ENCODE results near the gene SLC9B2.

Gene SLC9B2

DNA sequence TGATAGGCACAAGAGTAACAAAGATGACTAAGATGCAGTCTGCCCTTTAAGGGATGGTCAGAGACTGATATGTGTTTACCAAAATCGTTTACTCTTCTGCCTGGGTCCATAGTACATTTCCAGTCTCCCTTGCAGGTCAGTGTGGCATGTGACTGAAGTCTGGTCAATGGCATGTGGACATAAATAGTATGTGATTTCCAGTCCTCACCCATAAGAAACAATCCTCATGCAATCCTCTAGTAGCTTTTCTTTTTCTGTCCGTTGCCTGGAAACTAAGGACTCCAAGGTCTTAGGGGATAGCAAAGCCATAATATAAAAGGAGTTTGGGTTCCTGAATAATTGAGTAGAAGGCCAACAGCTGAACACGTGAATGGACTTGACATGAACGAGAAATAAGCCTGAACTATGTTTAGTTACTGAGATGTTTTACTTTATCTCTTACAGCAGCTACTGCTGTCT lies 1.1 kb downstream of the SLC9B2 start:
- DNase-seq = no peak

DNA sequence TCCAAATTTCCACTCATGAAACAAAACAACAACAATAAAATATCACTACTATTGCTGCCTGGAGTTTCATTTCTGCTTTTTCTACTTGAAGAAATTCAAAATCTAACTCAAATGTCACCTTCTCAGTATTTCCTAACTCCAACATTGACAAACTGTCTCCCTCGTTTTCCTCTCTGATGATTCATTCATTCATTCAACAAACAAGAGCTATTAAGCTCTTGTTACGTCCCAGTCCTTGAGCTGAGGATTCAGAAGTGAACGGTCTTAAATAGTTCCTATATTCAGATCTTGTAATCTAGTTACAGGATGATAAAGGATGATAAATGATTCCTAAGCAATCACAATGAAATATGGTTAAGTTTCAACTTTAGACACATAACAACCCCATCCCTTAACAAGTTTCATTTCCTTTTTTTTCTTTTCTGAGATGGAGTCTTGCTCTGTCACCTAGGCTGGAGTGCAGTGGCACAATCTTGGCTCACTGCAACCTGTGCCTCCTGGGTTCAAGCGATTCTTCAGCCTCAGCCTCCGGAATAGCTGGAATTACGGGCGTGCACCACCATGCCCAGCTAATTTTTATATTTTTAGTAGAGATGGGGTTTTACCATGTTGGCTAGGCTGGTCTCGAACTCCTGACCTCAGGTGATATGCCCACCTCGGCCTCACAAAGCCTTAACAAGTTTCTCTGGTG lies 1.7 kb downstream of the SLC9B2 start:
- DNase-seq = no peak

DNA sequence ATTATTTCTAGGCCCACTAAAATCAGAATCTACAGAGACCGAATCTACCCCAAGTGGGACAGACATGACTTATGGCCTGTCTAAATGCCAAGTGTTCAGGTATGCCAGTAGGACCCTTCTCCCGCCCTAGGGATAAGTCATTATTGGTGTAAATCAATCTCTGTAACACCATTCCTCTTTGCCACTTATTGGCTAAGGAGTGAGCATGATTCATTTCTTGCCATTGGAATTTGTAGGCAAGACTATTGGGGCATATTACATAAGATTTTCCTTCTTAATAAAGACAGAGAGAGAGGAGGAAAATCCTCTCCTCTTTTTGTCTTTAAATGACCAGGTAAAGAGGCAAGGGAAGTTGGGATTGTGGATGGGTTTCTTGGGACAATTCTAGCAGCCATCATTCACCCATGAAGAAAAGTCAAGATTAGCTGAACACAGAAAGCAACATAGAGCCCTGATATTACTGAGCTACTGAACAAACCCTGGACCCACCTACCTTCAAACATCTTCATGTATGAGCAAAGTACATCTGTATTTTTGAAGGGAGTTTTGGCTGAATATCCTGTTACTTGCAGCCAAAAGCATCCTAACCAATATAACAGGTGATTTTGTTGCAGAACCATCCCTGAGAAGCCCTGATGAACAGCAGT lies 2.6 kb downstream of the SLC9B2 start:
- no peak for DNase-seq

DNA sequence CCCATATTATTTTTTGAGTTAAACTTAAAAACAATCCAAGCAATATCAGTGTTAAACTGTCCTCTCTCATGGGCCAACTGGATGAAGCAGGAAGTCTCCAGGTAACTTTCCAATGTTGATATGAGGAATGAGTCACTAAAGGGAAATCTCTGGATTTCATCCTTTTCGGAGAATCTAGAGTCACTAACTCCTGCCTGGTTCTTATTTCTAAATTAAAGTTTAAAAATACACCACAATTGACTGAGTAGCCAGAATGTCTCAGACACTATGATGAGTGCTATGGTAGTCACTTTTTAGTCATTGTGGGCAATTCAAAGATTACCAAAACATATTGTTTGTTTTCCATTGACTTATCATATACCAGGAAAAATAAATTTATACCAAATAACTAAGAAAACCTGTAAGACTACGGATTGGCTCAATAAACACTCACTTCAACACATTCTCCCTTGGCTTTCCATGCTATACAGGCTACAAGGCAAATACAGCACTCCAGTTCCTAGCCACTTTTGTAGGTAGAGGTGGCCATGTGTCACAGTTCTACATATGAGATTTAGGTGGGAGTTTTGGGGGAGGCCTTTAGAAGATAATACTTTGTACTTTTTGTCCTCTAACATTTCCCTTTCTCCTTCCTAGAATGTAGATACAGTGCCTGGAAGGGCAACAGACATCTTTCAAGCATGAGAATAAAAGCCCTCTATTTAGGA lies 8.6 kb downstream of the SLC9B2 start:
- DNase-seq = no peak

GRCh38 chr4:103060453-103061148 lies 16.0 kb downstream of the SLC9B2 start:
- DNase-seq = no peak

DNA sequence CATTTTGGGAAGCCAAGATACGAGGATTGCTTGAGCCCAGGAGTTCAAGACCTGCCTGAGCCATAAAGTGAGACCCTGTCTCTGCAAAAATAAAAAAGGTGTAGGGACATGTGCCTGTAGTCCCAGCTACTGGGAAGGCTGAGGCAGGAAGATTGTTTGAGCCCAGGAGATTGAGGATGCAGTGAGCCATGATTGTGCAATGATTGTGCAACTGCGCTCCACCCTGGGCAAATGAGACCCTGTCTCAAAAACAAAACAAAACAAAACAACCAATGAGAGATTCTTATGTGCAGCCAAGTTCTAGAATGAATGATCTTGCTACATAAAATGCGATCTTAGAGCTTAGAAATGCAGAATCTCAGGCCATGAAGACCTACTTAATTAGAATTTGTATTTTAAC lies 22.5 kb downstream of the SLC9B2 start:
- no peak for DNase-seq

- no peak for DNase-seq
Observed at GRCh38 chr4:103052779-103053178, 23.8 kb downstream of the SLC9B2 start.

- DNase-seq = no peak
Observed at GRCh38 chr4:103052145-103052544, 24.4 kb downstream of the SLC9B2 start.

- no peak for DNase-seq
Observed at GRCh38 chr4:103050736-103051436, 25.7 kb downstream of the SLC9B2 start.

GRCh38 chr4:103046416-103047290 lies 29.9 kb downstream of the SLC9B2 start:
- no peak for DNase-seq

DNA sequence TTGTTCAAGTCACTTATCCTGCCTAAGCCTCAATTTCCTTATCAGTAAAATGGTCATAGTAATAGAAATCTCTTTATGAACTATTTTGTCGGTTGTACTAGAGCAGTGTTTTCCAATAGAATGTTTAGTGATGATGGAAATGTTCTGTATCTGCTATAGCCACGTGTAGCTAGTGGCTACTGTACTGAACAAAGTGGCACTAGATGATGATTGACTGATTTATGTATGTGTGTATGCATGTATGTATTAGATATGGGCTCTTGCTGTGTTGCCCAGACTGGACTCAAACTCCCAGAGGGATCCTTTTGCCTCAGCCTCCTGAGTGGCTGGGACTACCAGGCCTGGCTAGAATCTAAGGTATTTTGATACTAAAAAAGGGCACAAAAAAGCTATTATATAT lies 32.4 kb downstream of the SLC9B2 start:
- no peak for DNase-seq

DNA sequence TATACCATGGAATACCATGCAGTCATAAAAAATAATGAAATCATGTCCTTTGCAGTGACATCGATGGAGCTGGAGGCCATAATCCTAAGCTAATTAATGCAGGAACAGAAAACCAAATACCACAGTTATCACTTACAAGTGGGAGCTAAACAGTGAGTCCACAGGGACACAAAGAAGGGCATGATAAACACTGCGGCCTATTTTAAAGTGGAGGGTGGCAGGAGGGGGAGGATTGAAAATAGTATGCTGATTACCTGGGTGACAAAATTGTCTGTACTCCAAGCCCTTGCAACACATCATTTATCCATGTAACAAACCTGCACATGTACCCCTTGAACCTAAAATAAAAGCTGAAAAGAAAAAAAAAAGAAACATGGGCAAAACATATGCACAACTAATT lies 40.4 kb downstream of the SLC9B2 start:
- DNase-seq = no peak

- DNase-seq = no peak
Observed at GRCh38 chr4:103032574-103032973, 44.0 kb downstream of the SLC9B2 start.

- no peak for DNase-seq
Observed at GRCh38 chr4:103030791-103031190, 45.8 kb downstream of the SLC9B2 start.

- no peak for DNase-seq
Observed at GRCh38 chr4:103029300-103029699, 47.3 kb downstream of the SLC9B2 start.

DNA sequence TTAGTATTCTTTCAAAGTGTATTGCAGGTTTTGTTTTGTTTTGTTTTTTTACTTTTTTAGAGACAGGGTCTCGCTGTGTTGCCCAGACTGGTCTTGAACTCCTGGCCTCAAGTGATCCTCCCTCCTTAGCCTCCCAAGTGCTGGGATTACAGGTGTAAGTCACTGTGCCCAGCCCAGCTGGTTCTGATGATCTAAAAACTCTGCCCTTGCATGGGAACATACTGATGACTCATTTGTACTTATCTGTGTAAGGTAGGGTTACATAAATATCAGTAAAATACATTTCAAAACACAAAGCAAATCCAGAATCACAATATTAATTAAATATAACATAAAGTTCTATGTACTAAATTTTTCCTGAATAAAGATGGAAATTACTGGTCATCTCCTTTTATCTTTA lies 49.7 kb downstream of the SLC9B2 start:
- DNase-seq = no peak

DNA sequence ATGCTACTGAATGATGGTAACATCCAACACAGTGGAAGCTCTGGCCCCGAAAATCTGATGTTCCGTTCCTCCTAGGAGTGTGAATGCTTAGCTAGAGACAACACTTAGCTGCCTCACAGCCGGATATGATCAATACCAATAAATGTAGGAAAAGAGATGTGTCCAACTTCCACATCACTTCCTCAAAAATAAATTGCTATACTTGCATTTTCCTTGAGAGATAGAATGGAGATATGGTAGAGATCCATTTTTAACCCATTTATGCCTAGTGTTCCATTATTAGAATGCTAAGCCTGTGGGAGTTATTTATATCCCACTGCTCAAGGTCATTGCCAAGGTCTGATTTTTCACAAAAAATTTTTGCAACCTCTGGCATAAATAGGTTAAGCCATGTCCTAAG lies 51.6 kb downstream of the SLC9B2 start:
- DNase-seq = no peak

GRCh38 chr4:103021120-103021519 lies 55.4 kb downstream of the SLC9B2 start:
- DNase-seq = no peak

DNA sequence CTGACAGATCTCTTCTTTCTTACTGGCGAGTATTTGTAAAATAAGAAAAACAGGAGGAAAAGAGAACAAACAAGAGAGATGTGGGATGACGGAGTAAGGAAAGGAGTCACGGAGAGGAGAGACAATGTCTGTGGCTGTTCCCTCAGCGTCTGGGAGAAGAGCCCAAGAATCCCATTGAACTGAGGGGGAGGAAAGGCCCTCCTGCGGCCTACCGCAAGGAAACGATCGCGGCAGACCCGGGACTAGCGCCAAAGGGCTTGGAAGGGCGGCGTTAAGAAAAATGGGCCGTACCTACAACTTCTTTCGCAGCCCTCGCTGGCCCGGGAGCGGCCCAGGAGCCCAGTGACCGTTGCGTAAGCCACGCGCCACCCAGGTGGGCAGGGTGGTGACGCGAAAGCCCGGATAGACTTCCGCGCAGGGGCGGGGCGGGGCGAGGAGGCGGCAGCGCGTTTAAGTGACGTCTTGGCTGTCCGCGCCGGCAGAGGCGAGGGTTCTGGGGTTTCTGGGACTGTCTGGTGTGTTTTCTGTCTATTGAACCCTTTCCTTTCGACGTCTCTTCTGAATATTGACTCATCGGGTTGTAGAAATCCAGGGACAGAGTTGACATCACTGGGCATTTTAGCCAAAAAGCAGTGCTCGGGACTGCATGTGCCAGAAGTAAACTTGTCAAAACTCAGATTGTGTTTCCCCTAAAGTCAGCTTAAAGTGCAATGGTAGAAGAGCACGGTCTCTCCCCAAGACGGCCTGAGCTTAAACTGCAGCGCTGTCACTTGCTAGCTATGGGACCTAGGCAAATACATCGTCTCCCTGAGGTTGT lies 57.0 kb downstream of the SLC9B2 start, which contains the start of gene SLC9B1:
SLC9B1 (minus strand) TSS at position 398 of the 817 bp plus-strand sequence. CDS start 27,994 bp downstream, outside the sequence.
- DNase-seq = no peak

DNA sequence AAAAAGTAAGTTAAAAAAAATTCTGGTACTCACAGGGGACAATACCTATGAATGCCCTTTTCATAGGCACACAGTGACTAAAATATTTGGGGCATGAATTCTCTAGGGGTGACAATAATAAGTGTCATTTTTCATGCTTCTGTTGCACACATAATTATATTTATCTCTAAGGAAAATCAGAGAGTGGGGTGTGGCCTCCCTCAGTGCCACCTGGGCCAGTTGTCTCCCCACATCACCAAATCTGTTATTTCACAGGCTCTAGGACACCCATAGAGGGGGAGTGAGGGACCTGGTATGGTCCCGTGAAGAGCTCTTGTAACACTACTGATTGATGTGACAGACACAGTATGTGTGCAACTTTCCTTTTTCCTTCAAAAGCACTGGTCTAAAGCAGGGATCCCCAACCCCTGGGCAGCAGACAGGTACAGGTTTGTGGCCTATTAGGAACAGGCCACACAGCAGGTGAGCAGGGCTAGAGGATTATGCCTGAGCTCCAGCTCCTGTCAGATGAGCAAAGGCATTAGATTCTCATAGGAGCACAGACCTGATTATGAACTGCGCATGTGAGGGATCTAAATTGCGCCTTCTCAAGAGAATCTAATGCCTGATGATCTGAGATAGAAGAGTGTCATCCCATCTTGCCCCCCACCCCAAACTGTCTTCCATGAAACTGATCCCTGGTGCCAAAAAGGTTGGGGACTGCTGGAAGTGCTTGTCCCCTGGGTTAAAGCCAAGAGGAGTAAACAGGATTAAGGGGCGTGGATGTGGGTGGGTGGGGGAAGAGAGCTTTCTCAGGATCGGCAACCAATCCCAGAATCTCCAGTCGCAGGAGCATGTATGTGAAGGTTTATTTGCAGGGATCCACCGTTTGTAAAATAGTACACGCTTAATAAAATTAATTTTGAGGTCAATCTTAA lies 57.9 kb downstream of the SLC9B2 start:
- DNase-seq = no peak
